Vagina (tissue), 2 donors: ENCODE measurements around the gene SLC13A5.

Source experiments
- CTCF ChIP-seq, 3 experiments: fragments of 450-650 bp in 2 of 3; fragments of 200-600 bp in 1 of 3; sonication (generic) in 1 of 3; IDR thresholded peaks; one replicate each; pipeline ENCODE4 v1.5.1; 2017 to 2019; ENCODE audit warnings: antibody characterized with exemption in 3 of 3, mild to moderate bottlenecking in 2 of 3, moderate library complexity in 2 of 3
- POLR2A ChIP-seq, 2 donors: fragments of 450-650 bp; IDR thresholded peaks; one replicate each; pipeline ENCODE4 v1.6.1; 2017; ENCODE audit warnings: antibody characterized with exemption in 2 of 2, mild to moderate bottlenecking in 2 of 2, moderate library complexity in 2 of 2
- POLR2AphosphoS5 ChIP-seq, 2 donors: sonication (generic); formaldehyde crosslinking; IDR thresholded peaks; one replicate each; pipeline ENCODE4 v1.9.0; 2017; ENCODE audit warnings: antibody characterized with exemption in 2 of 2, mild to moderate bottlenecking in 2 of 2, low read depth in 1 of 2; ENCODE audit not compliant: insufficient read depth in 1 of 2

DNA sequence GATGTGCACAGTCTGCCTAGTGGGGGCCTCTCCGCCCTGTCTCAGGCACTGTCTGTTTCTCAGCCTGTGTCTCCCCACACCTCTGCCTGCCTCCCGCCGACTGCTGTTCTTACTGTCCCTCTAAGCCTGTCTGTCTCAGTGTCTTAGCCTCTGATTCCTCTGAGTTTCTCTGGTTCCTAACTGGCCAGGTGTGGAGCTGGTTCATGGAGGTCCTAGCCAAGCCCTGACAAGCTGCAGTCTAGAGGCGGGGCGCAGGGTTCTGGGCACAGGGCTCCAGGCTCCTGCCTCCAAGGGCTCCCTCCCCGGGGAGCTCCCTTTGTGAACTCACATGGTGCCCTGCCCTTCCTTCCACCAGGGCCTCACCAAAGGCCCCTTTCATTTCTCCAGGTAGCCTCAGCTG lies 42.2 kb downstream of the SLC13A5 start:
- TF ChIP-seq CTCF (IDR thresholded peaks at IDR 0.05) (no peak), POLR2A (IDR thresholded peaks at IDR 0.05) (no peak), POLR2AphosphoS5 (IDR thresholded peaks at IDR 0.05; ENCODE audit: insufficient read depth in 1 of 2, low read depth in 1 of 2) (no peak)
